ENCODE data around the gene ALK. TPM values are rescaled to one million over a fixed set of nuclear protein-coding genes. Genes with fewer than 3 reads are reported as not detected.

ALK gene
- 0.06 TPM in 1 of 2 replicates, not detected in the other for total RNA-seq (2014; rRNA removed)
- 0.01 TPM for polyA plus RNA-seq (2012)

GRCh38 chr2:29921560-29921915, at the start of gene ALK:
Gene ALK, minus strand, starts transcription at chr2:29921586. Its CDS starts 927 bp downstream, at chr2:29920659.
- DNase-seq (ENCODE audit: low read depth) = peak; percentile 71

GRCh38 chr2:29966266-29966665, 44.9 kb upstream of the ALK start:
- DNase-seq (ENCODE audit: low read depth) = no peak

GRCh38 chr2:29963972-29964570, 42.7 kb upstream of the ALK start:
- no peak for DNase-seq (ENCODE audit: low read depth)

- DNase-seq (ENCODE audit: low read depth) = no peak
Observed at GRCh38 chr2:29962922-29963321, 41.5 kb upstream of the ALK start.

GRCh38 chr2:29954316-29954715, 32.9 kb upstream of the ALK start:
- no peak for DNase-seq (ENCODE audit: low read depth)

GRCh38 chr2:29952973-29953372, 31.6 kb upstream of the ALK start:
- DNase-seq (ENCODE audit: low read depth) = no peak

GRCh38 chr2:29951576-29951975, 30.2 kb upstream of the ALK start:
- DNase-seq (ENCODE audit: low read depth) = no peak

- no peak for DNase-seq (ENCODE audit: low read depth)
Observed at GRCh38 chr2:29950481-29950880, 29.1 kb upstream of the ALK start.

GRCh38 chr2:29949042-29949441, 27.7 kb upstream of the ALK start:
- no peak for DNase-seq (ENCODE audit: low read depth)

- DNase-seq (ENCODE audit: low read depth) = no peak
Observed at GRCh38 chr2:29946505-29946904, 25.1 kb upstream of the ALK start.

- no peak for DNase-seq (ENCODE audit: low read depth)
Observed at GRCh38 chr2:29942711-29943110, 21.3 kb upstream of the ALK start.

GRCh38 chr2:29940706-29941105, 19.3 kb upstream of the ALK start:
- no peak for DNase-seq (ENCODE audit: low read depth)

GRCh38 chr2:29936020-29936419, 14.6 kb upstream of the ALK start:
- DNase-seq (ENCODE audit: low read depth) = no peak

- DNase-seq (ENCODE audit: low read depth) = no peak
Observed at GRCh38 chr2:29931818-29932217, 10.4 kb upstream of the ALK start.

- DNase-seq (ENCODE audit: low read depth) = peak; percentile 60
Observed at GRCh38 chr2:29923110-29923721, 1.8 kb upstream of the ALK start.

- DNase-seq (ENCODE audit: low read depth) = no peak
Observed at GRCh38 chr2:29922605-29923004, 1.2 kb upstream of the ALK start.

- DNase-seq (ENCODE audit: low read depth) = no peak
Observed at GRCh38 chr2:29920631-29921559, 491 bp downstream of the ALK start.

- peak; percentile 17 for DNase-seq (ENCODE audit: low read depth)
Observed at GRCh38 chr2:29920130-29920577, 1.2 kb downstream of the ALK start.

- no peak for DNase-seq (ENCODE audit: low read depth)
Observed at GRCh38 chr2:29918941-29919340, 2.4 kb downstream of the ALK start.

GRCh38 chr2:29917781-29918180, 3.6 kb downstream of the ALK start:
- DNase-seq (ENCODE audit: low read depth) = no peak

- no peak for DNase-seq (ENCODE audit: low read depth)
Observed at GRCh38 chr2:29916571-29916970, 4.8 kb downstream of the ALK start.

- DNase-seq (ENCODE audit: low read depth) = no peak
Observed at GRCh38 chr2:29910960-29911359, 10.4 kb downstream of the ALK start.

- DNase-seq (ENCODE audit: low read depth) = no peak
Observed at GRCh38 chr2:29910465-29910864, 10.9 kb downstream of the ALK start.

All from LHCN-M2 (cell line).